Measurements from ENCODE around the gene FBXO38.

The FBXO38 gene, protein sequence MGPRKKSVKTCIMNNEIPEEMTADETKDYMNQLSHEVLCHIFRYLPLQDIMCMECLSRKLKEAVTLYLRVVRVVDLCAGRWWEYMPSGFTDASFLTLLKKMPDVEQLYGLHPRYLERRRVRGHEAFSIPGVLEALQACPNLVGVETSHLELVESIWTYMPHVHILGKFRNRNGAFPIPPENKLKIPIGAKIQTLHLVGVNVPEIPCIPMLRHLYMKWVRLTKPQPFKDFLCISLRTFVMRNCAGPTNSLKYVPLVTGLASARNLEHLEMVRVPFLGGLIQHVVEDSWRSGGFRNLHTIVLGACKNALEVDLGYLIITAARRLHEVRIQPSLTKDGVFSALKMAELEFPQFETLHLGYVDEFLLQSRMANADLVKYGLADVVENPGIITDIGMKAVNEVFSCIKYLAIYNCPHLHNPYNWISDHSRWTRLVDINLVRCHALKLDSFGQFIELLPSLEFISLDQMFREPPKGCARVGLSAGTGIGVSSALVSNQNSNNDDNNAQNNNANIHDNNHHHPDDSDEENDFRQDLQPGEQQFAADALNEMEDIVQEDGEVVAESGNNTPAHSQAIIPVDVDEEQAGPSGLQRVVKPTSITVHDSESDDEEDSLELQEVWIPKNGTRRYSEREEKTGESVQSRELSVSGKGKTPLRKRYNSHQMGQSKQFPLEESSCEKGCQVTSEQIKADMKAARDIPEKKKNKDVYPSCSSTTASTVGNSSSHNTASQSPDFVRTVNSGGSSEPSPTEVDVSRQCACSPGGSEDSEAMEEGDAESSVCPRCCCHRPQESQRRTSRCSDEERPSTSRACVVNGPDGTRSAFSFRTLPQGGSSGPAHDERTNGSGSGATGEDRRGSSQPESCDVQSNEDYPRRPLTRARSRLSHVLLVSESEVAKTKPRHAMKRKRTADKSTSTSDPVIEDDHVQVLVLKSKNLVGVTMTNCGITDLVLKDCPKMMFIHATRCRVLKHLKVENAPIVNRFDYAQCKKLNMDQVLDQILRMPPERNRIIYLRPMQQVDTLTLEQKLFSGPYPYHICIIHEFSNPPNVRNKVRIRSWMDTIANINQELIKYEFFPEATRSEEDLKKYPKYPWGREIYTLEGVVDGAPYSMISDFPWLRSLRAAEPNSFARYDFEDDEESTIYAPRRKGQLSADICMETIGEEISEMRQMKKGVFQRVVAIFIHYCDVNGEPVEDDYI

DNA sequence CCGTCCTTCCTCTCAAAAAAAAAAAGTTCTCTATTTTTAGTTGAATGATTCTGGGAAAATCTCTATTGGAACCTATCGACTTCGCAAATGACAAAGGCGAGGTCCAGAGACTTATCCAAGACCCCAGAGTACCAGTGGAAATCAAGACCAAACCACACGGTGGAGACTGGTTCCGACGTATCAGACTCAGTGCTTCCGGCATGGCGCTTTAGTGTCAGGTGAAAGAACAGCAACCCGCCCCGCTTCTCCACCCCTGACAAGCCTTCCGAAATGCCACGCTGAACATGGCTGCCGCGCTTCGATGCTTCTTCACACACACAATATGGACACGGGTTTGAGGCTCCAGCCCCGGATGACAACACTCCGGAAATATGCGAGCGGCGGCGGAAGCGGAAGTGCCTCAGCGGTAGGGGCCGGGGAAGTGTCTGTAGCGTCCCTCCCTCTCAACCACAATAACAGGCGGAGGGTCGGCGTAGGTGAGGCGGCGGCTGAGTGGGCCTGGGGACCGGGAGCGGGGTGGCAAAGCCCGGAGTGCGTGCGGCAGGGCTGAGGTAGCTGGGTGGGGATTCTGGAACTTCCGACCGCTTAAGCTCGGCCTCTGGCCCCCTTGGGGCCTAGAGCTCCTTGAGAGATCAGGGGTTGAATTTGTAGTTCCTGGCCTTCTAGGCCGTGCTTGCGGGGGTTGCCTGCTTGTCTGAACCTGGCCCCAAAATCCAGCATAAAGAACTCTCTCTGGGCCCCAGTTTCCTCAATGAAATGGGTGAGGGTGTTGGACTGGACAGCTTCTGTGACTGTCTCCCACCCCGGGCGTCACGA, at the start of gene FBXO38:
Gene FBXO38, plus strand, starts transcription at position 395 of the 816 bp plus-strand sequence. CDS start 10,819 bp downstream, outside the sequence.
- TF ChIP-seq, protein P1, sequence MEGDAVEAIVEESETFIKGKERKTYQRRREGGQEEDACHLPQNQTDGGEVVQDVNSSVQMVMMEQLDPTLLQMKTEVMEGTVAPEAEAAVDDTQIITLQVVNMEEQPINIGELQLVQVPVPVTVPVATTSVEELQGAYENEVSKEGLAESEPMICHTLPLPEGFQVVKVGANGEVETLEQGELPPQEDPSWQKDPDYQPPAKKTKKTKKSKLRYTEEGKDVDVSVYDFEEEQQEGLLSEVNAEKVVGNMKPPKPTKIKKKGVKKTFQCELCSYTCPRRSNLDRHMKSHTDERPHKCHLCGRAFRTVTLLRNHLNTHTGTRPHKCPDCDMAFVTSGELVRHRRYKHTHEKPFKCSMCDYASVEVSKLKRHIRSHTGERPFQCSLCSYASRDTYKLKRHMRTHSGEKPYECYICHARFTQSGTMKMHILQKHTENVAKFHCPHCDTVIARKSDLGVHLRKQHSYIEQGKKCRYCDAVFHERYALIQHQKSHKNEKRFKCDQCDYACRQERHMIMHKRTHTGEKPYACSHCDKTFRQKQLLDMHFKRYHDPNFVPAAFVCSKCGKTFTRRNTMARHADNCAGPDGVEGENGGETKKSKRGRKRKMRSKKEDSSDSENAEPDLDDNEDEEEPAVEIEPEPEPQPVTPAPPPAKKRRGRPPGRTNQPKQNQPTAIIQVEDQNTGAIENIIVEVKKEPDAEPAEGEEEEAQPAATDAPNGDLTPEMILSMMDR (IDR thresholded peaks at IDR 0.05; ENCODE audit: borderline replicate concordance, insufficient read depth, low read depth, low read length), result no peak
- H3K4me3 ChIP-seq (ENCODE audit: low read depth, low read length), result peak within 1 kb of the TSS; percentile 80

DNA sequence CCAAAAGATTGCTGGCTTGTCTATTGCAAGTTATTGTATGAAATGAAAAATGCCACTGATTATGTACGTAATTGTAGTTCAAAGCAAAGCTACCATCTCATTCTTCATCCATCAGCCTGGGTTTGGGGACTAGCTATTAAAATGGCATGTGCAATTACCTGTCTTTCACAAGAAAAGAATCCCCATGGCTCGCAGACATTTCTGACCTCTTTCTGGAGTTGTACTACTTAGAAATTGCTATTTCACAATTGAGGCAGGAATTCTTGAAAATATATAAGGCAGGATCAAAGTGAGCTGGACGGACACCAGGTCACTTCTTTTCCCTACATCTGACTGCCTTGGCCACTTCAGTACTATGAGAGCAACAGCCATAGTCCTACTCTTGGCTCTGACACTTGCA, 48.5 kb upstream of the FBXO38 start, which contains the start of gene SPINK9:
Gene SPINK9, plus strand, starts transcription at position 301 of the 400 bp plus-strand sequence. Its CDS starts 55 bp downstream, at position 356.
- TF ChIP-seq, protein P1 (IDR thresholded peaks at IDR 0.05; ENCODE audit: borderline replicate concordance, insufficient read depth, low read depth, low read length), result no peak
- no peak within 1 kb of the TSS for H3K4me3 ChIP-seq (ENCODE audit: low read depth, low read length)

DNA sequence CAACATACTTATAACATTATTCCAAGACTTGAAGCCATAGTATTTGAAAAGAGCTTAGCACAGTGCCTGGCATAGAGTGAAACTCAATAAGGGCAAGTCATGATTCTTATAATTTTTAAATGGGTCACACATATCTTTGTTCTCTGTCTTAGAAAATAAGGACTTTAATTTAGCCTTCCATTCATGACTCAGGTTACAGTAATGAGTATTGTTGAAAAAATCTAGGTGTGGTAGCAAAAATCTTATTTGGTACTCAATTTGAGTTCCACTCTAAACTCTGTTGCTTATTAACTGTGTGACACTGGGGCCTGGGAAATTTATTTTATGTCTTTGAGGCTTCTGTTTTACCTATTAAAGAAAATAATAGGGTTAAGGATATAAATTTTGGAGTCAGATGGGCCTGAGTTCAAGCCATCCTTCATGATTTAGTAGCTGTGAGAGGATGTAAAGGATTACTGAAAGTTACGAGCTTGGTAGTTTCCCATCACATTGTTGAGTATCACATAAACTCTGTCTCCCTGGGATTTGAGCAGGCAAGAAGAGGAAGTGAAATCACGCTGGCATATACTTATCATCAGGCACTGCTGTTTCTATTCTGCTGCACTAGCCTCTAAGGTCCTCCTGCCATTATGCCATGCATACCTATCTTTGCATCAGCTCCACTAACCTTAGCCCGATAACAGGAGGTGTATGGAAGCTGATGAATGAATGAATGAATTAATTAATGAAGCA, 46.9 kb upstream of the FBXO38 start:
- no peak overlapping the region for H3K4me3 ChIP-seq (ENCODE audit: low read depth, low read length)
- TF ChIP-seq, protein P1 (IDR thresholded peaks at IDR 0.05; ENCODE audit: borderline replicate concordance, insufficient read depth, low read depth, low read length), result no peak

DNA sequence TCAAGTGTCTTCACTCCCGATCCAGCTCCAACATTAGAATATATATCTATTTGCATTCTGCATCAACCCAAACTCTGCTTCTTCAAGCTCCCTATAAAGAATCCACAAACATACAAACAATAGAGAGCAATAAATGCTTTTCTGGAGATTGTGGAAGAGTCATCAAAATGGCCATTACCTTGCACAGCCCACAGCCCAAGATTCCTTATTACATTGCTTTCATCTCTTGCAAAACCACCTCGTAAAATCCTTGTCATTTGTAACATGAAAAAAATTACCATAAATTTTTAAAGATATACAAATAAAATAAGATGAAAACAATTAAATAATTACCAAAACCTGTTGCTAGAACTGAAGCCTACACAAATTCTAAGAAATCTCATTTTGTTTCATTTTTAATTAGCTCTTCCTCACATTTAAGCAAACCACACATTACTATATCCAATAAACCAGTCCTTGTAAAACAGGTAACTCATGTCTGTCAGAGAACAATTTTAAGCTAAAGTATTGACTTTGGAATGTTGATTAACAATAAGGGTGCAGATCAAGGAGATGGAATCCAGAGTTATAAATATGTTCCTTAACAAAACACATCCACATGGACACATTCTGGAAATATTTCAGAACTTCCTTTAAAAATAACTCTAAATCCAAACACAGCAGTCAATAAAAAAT, 41.2 kb upstream of the FBXO38 start:
- TF ChIP-seq, protein P1 (IDR thresholded peaks at IDR 0.05; ENCODE audit: borderline replicate concordance, insufficient read depth, low read depth, low read length), result no peak
- no peak overlapping the region for H3K4me3 ChIP-seq (ENCODE audit: low read depth, low read length)

DNA sequence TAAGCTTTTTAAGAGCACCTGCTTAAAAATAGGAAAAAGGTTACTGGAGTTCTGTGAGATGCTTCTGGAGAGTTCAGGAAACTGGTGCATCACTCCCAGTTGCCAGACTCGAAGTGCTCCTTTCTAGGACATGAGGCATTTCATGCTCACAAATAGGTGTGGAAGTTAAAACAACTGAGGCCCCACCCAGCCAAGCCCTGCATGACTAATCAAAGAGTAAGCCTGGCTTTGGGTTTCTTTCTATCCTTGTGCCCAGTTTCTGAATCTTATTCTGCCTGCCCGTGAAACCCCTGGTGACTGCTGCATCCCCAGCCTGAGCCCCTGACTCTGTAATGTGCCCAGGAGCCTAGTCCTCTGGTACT, 40.7 kb upstream of the FBXO38 start:
- H3K4me3 ChIP-seq (ENCODE audit: low read depth, low read length), result no peak overlapping the region
- TF ChIP-seq, protein P1 (IDR thresholded peaks at IDR 0.05; ENCODE audit: borderline replicate concordance, insufficient read depth, low read depth, low read length), result no peak

Data from GM12875 (cell line).